Loucy (cell line): ENCODE results near the gene MT1HL1.

ENCODE experiments used
- EZH2phosphoT487 ChIP-seq: fragments of 200-600 bp; IDR thresholded peaks from 2 replicates; pipeline ENCODE4 v1.6.1; 2018; ENCODE audit warnings: antibody characterized with exemption, mild to moderate bottlenecking, moderate library complexity, borderline replicate concordance
- TF ChIP-seq, protein P1 (sequence below): fragments of 200-600 bp; sonication (generic); conservative IDR thresholded peaks from 2 replicates; pipeline ENCODE4 v1.5.1; 2014; ENCODE audit warnings: mild to moderate bottlenecking, antibody characterized with exemption, low read length

DNA sequence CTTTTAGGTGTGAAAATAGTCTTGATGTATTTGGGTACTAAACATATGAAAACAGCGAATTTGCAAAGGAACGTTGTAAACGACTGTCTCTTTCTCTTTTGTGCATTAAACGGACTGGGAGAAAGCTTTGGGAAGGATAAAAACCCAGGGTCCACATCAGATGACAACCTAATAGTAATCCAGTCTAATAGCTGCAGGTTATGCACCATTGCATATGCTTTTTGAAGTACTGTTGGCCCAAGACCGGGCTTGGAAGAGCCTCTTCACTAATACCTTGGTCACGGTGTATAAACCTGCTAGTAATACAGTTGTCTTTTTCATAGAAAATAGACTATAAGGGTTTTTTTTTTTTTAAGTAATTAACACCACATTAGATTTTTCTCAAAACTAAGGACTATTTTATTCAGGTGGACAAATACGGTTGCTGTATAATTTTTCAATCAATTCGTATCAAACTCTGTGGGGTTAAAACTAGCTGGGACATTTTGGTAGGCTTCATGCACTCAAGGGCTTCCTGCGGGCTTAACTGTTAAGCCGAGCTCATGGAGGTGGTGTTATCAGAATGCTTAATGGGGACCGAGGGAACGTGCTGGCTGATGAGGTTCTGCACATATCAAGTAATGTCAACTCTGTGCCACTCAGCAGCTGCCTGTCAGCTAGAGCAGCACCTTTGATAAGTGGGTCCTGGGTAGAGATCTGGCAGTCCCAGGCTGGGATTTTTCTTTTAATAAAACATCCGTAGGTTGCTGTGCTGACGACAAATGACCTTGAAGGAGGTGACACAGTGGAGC lies 39.8 kb upstream of the MT1HL1 start:
- TF ChIP-seq, protein P1, sequence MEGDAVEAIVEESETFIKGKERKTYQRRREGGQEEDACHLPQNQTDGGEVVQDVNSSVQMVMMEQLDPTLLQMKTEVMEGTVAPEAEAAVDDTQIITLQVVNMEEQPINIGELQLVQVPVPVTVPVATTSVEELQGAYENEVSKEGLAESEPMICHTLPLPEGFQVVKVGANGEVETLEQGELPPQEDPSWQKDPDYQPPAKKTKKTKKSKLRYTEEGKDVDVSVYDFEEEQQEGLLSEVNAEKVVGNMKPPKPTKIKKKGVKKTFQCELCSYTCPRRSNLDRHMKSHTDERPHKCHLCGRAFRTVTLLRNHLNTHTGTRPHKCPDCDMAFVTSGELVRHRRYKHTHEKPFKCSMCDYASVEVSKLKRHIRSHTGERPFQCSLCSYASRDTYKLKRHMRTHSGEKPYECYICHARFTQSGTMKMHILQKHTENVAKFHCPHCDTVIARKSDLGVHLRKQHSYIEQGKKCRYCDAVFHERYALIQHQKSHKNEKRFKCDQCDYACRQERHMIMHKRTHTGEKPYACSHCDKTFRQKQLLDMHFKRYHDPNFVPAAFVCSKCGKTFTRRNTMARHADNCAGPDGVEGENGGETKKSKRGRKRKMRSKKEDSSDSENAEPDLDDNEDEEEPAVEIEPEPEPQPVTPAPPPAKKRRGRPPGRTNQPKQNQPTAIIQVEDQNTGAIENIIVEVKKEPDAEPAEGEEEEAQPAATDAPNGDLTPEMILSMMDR = no peak
- no peak for TF ChIP-seq EZH2phosphoT487
